HG03064 (cell line): ENCODE data around the gene BDKRB2.

Experiments used
- ATAC-seq: cut with Tn5 transposase; IDR thresholded peaks from one replicate; pipeline ENCODE4 v1.9.1; 2021; ENCODE audit warnings: low read depth; ENCODE audit not compliant: unreplicated experiment

The BDKRB2 gene

DNA sequence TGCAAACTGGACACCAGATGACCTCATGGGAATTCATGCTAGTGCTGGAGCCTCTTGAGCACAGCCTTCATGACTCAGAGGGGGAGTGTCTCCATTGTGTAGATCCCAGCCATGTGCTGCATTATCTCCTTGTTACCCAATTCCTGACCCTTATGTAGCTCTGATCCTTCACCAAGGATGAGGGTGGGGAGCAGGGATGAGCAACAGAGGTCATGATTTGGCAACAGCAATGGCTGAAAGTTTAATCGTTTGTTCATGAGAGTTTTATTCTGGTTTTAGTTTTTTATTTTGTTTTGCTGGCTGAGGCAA is 41.9 kb downstream of the BDKRB2 start:
- ATAC-seq = no peak

DNA sequence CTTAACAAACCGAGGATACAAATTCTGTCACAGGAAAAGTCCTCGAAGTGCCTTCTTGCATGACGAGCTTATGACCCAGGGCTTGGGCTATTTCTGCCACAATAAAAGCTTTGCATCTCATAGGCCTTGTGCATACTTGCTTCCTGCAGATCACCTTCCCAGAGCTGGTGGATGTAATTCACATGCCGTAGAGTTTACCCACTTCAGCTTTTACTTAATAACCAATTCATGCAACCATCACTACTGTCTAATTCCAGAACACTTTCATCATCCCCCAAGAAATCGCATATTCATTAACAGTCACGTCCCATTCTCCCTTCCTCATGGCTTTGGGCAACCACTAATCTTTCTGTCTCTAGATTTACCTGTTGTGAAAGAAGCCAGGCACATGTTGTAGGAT is 42.4 kb downstream of the BDKRB2 start:
- no peak for ATAC-seq

DNA sequence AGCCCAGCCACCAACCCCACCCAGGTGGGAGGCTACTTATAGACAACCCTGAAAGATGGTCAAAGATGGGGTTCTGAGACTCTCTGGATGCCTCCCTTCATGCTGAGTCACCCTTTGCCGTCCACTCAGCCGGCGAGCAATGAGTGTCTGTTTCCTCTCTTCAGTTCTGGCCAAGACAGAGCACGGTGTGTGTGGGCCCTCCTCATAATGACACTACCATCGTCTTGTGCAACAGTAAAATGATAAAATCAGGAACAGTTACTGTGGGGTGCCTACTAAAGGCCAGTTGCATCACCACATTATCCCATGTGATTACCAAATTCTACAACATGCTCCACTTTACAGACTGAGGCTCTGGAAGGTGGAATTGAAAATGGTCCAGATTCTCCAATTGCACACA is 44.4 kb downstream of the BDKRB2 start:
- no peak for ATAC-seq

DNA sequence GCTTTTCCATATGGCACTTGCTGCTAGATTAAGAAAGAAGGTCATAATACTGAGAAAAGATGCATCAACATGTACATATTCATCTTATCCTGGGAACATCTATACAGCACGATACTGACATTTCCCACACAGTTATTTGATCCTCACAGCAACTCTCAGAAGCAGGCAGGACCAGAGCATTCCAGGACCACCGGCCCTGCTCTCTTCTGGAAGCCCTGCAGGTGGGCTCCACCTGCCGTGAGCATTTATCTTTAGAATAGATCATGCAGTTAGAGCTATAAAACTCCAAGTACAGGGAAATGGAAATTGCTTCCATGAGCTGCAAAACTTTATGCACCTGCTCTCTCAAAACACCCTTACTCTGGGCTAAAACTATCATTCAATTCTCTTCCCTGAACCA is 45.8 kb downstream of the BDKRB2 start:
- no peak for ATAC-seq

DNA sequence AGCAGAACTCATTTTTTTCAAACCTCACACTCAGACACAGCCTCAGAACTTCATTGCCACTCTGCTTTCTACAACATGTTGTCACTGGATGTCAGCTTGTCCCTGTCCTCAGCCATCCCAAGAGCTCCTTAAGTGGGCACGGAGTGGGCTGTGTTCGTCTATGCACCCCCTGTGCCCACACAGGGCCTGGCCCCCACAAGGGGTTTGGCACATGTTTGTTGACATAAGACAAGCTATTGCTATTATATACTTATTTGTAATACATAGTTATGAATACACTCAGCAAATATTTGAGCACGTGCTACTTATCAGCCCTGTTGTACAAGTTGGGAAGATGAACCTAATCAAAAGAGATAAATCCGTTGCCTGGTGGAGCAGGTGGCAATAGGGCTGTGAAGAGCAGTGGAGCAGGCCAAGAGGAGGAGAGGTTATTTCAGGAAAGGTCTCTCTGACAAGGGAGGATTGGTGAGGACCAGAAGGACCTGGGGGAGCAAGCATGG is 47.1 kb downstream of the BDKRB2 start:
- no peak for ATAC-seq

DNA sequence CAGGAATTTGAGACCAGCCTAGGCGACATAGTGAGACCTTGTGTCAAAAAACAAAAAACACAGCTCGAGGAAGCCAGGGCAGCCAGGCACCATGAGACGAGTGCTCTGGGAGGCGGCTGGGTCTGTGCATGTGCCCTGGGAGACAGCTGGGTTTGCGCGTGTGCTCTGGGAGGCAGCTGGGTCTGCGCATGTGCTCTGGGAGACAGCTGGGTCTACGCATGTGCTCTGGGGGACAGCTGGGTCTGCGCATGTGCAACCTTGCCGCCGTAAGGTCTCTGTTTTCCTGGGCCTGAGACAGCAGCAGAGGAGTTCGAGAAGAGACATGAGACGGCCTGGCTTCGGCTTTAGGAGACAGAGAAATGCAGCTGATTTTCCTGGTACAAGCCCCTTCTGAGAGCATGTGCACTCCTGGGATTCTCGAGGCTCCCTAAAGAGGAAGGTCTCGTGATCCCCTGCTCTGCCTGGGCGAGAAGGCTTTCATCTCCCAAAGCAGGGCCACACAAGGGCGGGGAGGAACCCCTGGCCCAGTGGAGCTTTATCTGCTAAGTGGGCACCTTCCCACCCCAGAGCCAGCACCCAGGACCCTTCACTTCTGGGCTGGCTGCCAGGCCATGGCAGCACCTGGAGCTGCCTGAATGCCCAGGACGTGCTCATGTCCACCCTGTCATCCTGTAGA is 47.8 kb downstream of the BDKRB2 start:
- ATAC-seq = no peak

DNA sequence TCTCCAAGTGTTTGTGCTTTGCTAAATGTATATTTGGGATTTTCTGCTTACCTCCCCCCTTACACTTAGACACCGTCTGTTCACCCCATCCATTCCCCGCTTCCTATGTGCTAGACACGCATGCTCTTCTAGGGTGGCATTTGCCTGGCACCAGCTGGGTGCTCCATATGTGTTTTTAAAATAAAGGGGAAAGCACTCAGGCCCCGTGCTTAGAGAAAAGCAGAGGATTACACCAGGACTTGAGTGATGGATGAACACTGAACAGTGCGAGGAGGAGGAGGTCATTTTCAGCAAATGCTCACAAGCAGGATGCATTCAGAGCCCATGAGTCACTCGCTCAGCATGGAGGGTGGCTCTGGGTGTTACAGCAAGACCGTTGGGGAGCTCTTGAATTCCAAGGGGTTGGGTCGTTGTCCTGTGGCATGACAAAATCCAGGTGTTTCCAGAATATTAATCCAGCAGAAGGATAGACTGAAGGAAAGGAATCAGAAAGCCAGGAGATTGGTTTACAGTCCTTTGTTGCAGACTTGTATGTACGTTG is 48.4 kb downstream of the BDKRB2 start:
- ATAC-seq = no peak

DNA sequence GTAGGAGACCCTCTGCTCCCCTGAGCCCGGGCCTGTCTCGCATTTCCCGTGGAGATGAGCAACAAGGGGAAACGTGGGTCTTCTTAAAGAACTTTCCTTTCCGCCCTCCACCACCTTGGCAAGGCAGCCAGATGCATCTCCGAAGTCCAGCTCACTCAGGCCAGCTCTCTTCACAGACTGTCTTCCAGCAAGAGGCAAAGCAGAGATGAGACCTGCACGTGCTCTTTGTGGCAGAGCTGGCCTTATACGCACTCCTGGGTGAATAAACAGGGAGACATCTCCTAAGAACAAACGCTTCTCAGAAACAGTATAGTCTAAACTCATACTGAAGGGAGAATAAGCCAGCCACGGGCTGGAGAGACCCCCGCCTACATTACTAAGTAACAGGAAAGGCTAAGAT is 50.0 kb downstream of the BDKRB2 start:
- ATAC-seq = no peak

DNA sequence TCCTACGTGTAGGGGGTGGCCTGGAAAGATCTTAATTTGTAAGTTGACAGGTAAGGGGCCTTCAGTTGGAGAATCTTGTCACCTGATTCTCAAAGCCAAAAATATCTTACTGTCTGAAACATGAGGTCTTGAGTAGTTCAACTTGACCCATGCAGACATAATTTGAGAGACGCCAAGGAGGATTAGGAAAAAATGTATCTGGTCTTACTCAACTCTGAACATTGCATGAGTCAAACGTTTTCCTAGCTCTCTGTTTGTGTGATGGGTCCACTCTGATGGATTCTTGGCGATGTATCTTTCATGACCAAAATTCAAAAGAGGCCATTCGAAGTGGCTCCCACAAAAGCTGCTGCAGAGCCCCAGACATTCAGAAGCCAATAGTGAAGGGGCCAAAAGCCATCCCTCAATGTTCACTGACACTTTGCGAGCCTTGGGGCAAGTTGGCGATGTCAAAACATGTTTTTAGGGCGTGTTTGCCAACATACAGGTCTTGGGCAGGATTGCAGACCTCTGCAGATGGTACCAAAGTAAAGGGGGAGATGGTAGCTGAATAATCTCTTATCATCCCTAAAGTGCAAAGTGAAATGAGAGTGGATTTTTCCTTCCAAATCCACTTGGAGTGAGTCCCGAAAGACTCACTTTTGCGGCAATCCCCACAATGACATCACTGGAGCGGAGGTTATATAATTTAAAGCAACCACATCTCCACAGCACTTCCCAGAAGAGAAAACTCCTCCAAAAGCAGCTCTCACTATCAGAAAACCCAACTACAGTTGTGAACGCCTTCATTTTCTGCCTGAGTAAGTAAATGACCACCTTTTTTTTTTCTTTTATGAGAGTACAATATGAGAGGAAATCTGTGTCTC is 51.1 kb downstream of the BDKRB2 start, which contains the start of gene BDKRB1:
BDKRB1 (plus strand) TSS at position 710 of the 866 bp plus-strand sequence. CDS start 7,473 bp downstream, outside the sequence.
- ATAC-seq = no peak

DNA sequence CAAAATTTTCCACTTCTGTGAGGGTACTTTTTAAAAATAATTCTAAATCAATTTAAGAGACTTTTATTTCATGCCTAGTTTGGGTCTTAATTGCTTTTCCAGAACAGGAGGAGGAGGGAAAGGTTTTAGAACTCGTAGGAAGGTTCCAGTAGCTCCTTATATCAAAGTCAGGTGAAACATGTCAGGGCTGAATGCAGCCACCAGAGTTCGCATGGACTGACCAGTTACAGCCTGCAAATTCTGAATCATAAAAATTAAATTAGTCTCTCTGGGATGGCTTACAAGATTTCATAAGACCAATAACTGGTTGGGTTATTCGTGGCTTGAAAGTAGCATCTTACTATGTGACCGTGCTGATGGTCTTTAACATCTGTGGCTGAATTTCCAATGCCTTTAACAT is 51.8 kb downstream of the BDKRB2 start:
- no peak for ATAC-seq

DNA sequence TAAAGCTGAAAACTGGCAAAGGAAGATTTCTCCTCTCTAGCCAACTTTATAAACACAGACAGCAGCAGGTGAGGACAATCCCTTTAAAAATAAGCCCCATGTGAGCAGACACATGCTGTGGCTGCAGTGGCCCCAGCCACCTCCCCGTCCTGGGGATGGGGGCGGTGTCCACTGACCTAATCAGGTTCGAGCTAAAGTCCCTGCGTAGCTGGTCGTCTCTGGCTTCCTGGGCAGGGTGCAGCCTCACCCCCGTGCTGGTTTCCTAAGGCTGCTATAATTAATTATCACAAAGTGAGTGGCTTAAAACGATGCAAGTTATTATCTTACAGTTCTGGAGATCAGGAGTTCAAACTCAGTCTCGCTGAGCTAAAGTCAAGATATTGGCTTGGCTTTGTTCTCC is 52.4 kb downstream of the BDKRB2 start:
- no peak for ATAC-seq

DNA sequence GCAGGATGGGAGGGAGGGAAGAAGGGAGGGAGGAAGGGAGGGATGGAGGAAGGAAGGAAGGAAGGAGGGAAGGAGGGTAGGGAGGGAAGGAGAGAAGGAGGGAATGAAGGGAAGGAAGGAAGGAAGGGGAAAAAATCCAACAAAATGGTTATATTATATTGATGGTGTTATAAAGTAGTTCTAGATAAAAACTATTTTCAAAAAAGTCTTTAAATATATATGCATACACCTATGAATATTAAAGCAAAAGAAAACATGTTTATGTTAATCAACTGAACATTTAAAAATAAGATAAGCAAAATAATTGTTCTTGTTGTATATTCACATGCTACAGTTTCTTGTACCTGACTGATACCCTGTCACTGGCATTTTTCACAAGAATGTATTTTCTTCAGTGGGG is 53.3 kb downstream of the BDKRB2 start:
- no peak for ATAC-seq

DNA sequence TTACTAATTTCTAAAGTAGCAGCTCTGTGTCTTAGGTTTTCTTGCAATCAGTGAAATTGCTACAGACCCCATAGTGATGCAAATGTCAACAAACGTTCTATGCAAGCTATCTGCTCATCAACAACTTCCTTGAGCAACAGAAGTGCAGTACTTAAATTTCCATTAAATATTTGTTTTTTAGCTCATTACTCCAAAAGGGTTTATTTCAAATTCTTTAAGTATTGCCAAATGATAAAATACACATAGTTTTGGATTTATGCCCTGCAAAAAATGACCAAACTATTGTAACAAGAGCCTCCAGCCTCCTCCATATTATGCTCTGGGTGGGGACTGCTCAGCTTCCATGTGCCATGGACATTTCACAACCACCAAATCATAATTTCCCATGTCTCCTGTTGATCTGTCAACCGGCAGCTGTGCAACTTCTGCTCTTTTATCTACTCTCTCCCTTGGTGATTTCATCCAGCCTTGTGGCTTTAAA is 55.7 kb downstream of the BDKRB2 start:
- ATAC-seq = no peak

DNA sequence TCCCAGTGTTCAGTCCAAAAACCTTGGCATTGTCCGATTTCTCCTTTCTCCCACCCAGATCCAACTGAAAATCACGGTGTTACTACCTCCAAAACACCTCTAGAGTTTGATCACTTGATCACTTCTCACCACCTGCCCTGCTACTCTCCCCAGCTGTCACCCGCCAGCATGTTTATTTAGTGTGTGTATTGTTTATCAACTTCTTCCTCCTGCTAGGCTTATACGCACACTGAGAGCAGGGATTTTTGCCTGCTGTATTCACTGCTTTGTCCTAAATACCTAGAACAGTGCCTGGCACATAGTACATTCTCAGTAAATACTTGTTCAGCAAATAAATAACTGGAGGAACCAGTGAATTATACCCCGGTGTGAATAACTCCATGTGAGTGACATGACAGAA is 56.4 kb downstream of the BDKRB2 start:
- ATAC-seq = no peak

DNA sequence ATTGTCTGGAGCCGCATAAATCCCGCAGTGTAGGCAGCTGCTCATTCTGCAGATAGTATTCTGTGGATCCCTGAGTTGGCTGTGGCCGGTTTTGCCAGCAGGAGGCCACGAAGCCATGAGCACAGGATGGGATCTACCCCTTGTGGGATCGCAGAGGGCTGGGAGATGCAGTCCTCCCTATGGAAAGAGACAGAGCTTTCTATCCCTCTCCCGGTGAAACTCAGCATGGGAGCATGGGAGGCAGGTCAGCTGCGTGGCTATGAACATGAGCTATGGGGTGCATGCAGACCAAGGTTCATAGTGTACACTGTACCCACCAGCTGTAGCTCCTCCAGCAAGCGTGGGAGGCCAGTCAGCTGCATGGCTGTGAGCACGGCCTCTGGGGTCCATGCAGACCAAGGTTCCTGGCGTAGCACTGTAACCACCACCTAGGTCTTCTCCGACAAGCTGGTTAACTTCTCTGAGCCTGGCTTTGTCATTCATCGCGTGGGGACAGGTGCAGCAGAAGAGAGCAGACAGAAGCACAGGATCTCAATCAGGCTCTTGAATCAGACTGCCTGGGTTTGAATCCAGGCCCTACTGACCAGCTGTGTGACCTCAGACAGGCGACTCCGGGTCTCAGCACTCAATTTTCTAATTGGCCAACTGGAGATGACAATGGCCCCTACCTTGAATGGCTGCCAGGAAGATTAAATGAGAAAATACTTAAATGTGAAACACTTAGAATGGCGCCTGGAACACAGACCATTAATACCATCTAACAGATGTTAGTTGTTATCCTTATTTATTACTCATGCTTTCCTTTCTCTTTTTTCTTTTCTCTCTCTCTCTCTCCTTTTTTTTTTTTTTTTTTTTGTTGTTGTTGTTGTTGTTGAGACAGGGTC is 57.4 kb downstream of the BDKRB2 start:
- no peak for ATAC-seq

DNA sequence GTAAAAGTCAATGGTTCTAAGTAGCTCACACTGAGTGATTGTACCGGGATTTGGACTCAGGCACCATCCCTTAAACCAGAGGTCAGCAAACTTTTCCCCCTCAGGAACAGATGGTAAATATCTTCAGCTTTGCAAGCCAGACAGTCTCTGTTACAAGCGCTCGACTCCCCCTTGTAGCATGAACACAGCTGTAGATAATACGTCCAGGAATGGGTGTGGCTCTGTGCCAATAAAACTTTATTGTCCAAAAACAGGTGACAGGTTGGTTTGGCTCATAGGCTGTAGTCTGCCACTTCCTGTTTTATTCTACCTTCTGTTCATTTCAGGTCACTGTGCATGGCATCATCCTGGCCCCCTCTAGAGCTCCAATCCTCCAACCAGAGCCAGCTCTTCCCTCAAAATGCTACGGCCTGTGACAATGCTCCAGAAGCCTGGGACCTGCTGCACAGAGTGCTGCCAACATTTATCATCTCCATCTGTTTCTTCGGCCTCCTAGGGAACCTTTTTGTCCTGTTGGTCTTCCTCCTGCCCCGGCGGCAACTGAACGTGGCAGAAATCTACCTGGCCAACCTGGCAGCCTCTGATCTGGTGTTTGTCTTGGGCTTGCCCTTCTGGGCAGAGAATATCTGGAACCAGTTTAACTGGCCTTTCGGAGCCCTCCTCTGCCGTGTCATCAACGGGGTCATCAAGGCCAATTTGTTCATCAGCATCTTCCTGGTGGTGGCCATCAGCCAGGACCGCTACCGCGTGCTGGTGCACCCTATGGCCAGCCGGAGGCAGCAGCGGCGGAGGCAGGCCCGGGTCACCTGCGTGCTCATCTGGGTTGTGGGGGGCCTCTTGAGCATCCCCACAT is 58.9 kb downstream of the BDKRB2 start:
- ATAC-seq = no peak

DNA sequence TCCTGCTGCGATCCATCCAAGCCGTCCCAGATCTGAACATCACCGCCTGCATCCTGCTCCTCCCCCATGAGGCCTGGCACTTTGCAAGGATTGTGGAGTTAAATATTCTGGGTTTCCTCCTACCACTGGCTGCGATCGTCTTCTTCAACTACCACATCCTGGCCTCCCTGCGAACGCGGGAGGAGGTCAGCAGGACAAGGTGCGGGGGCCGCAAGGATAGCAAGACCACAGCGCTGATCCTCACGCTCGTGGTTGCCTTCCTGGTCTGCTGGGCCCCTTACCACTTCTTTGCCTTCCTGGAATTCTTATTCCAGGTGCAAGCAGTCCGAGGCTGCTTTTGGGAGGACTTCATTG is 59.5 kb downstream of the BDKRB2 start:
- no peak for ATAC-seq

DNA sequence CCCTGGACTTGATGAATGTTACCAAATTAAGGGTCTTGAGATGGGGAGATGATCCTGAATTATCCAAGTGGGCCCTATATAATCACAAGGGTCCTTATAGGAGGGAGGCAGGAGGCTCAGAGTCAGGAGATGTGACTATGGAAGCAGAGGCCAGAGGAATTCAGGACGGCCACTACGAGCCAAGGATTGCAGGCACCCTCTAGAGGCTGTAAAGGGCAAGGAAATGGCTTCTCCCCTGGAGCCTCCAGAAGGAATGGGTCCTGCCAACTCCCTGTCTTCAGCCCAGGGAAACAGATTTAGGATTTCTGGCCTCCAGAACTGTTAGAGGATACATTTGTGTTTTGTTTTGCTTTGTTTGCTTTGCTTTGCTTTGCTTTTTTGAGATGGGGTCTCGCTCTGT is 60.2 kb downstream of the BDKRB2 start:
- no peak for ATAC-seq

DNA sequence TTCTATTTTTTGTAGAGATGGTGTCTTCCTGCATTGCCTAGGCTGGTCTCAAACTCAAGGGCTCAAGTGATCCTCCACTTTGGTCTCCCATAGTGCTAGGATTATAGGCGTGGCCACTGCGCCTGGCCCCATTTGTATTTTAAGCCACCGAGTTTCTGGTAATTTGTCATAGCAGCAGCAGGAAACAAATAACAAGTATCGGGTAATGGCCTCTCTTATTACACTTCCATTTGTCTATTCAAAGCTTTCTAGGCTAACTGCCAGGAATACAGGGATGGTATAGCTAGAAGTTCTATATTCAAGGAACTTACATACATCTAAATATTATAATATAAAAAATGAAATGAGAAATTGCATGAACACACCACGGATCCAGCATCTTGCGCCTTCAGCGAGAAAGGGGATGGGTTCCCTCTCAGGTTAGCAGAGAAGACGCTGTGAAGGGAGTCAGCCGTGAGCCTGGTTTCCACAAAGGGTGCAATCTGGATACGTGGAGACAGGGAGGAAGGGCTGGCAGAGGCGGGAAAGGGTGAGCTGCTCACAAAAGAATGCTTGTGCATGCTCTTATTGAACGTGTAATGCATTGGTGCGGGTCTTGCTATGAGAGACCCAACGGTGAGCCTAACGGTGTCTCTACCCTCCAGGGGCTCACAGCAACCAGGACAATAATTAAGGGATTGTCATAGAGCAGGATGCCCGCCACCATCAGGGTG is 60.9 kb downstream of the BDKRB2 start:
- ATAC-seq = no peak
